CD8-positive, alpha-beta memory T cell (primary cell): ENCODE measurements around the gene NOXRED1. TPM values are rescaled to one million over a fixed set of nuclear protein-coding genes. Genes with fewer than 3 reads are reported as not detected.

ENCODE experiments used
- CTCF ChIA-PET: fragments of 350-600 bp; sonication (Branson Sonifier 250); formaldehyde crosslinking; loops from one replicate; lab custom pipeline; 2021; ENCODE audit warnings: antibody characterized with exemption; lab: Charles Lee
- POLR2A ChIA-PET: fragments of 350-600 bp; sonication (Branson Sonifier 250); formaldehyde crosslinking; loops from one replicate; lab custom pipeline; 2021; ENCODE audit warnings: antibody characterized with exemption; lab: Charles Lee
- DNase-seq, 5 donors: peaks; one replicate each; pipeline versions ENCODE4 v3.0.0 to v3.0.0-alpha.2; 2020 to 2022; ENCODE audit warnings: mixed read lengths in 1 of 5
- H3K27ac ChIP-seq: one replicate; pipeline ENCODE4 v1.7.0; 2013; ENCODE audit warnings: low read depth, mild to moderate bottlenecking, low read length, moderate library complexity
- H3K27me3 ChIP-seq: 2 replicates; pipeline ENCODE4 v1.7.0; 2013; ENCODE audit warnings: low read length, mild to moderate bottlenecking; ENCODE audit not compliant: insufficient read depth, poor library complexity, severe bottlenecking
- H3K36me3 ChIP-seq: 2 replicates; pipeline ENCODE4 v1.7.0; 2013; ENCODE audit warnings: mild to moderate bottlenecking, low read length, moderate library complexity; ENCODE audit not compliant: insufficient read depth
- H3K4me1 ChIP-seq: 2 replicates; pipeline ENCODE4 v1.7.0; 2013; ENCODE audit warnings: mild to moderate bottlenecking, low read length, moderate library complexity; ENCODE audit not compliant: insufficient read depth
- H3K4me3 ChIP-seq: 2 replicates; pipeline ENCODE4 v1.7.0; 2013; ENCODE audit warnings: mild to moderate bottlenecking, low read length
- H3K9me3 ChIP-seq: 2 replicates; pipeline ENCODE4 v1.7.0; 2013; ENCODE audit warnings: mild to moderate bottlenecking, low read length
- H3K27ac Mint-ChIP-seq, 8 donors: one replicate each; pipeline ENCODE4 v1.8.0; 2020 to 2021; ENCODE audit warnings: mixed read lengths in 8 of 8, mild to moderate bottlenecking in 6 of 8, inconsistent platforms in 3 of 8, moderate library complexity in 3 of 8
- H3K27me3 Mint-ChIP-seq, 2 donors: one replicate each; pipeline ENCODE4 v1.8.0; 2020 to 2021; ENCODE audit warnings: mixed read lengths in 2 of 2, mild to moderate bottlenecking in 1 of 2, moderate library complexity in 1 of 2
- H3K36me3 Mint-ChIP-seq, 3 donors: one replicate each; pipeline ENCODE4 v1.8.0; 2020 to 2021; ENCODE audit warnings: mixed read lengths in 3 of 3, inconsistent platforms in 1 of 3, mild to moderate bottlenecking in 1 of 3
- H3K4me1 Mint-ChIP-seq, 3 donors: one replicate each; pipeline ENCODE4 v1.8.0; 2020 to 2021; ENCODE audit warnings: mixed read lengths in 3 of 3, inconsistent platforms in 1 of 3, mild to moderate bottlenecking in 1 of 3
- H3K4me3 Mint-ChIP-seq, 7 donors: one replicate each; pipeline ENCODE4 v1.8.0; 2020 to 2021; ENCODE audit warnings: mixed read lengths in 7 of 7, mild to moderate bottlenecking in 6 of 7, moderate library complexity in 4 of 7, inconsistent platforms in 2 of 7
- H3K9me3 Mint-ChIP-seq, 5 donors: one replicate each; pipeline ENCODE4 v1.8.0; 2020 to 2022; ENCODE audit warnings: mixed read lengths in 5 of 5, mild to moderate bottlenecking in 3 of 5, moderate library complexity in 2 of 5, inconsistent platforms in 1 of 5
- polyA plus RNA-seq: library from polyadenylated mRNA; unstranded; fragments of 300-500 nt; fragmentation: Illumina TruSeq; gene quantifications from one replicate; pipeline ENCODE4 v1.2.3, GENCODE V29; 2021
- total RNA-seq, 2 experiments: library from RNA; stranded (reverse); gene quantifications; one replicate each; pipeline ENCODE4 v1.2.3, GENCODE V29; 2021

The NOXRED1 gene
- total and polyA plus RNA-seq, 3 experiments from 2014 or later: 0.40 to 0.42 TPM; not detected in 1

DNA sequence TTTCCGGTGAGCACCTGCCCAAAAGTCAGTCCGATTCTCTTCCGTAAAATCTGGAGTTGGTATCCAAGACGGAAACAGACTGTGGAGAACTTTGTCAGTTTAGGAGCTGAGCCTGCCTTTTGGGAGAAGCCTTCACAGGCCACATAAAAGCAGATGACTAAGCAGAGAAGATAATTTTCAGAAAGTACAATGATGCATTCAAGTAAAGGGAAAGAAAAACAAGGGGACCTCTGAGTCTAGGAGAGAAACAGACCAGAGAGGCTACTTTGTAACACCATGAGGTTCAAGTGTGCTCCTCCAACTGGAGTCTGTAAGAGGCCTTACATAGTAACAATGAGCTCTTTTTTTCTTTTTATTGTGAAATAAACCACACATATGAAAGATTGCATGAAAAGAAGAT, 67.5 kb downstream of the NOXRED1 start:
- no peaks in the 10 kb centered on the region for H3K9me3 ChIP-seq
- DNase-seq: no peak
- Mint-ChIP-seq H3K9me3 (no peaks in the 10 kb centered on the region), H3K4me3 (no peak overlapping the region), H3K27ac (no peak overlapping the region), H3K27me3 (no peaks in the 10 kb centered on the region), H3K36me3 (peaks cover 0 to 6% (median 4%) of the 10 kb centered on the region in 3 donors), H3K4me1 (peaks cover 0 to 4% (median 2%) of the 10 kb centered on the region in 3 donors)
- no peak overlapping the region for H3K4me3 ChIP-seq
- no peaks in the 10 kb centered on the region for H3K36me3 ChIP-seq
- no peak overlapping the region for H3K27ac ChIP-seq
- POLR2A ChIA-PET: no interaction called here
- no peaks in the 10 kb centered on the region for H3K27me3 ChIP-seq
- CTCF ChIA-PET: no interaction called here
- no peaks in the 10 kb centered on the region for H3K4me1 ChIP-seq

DNA sequence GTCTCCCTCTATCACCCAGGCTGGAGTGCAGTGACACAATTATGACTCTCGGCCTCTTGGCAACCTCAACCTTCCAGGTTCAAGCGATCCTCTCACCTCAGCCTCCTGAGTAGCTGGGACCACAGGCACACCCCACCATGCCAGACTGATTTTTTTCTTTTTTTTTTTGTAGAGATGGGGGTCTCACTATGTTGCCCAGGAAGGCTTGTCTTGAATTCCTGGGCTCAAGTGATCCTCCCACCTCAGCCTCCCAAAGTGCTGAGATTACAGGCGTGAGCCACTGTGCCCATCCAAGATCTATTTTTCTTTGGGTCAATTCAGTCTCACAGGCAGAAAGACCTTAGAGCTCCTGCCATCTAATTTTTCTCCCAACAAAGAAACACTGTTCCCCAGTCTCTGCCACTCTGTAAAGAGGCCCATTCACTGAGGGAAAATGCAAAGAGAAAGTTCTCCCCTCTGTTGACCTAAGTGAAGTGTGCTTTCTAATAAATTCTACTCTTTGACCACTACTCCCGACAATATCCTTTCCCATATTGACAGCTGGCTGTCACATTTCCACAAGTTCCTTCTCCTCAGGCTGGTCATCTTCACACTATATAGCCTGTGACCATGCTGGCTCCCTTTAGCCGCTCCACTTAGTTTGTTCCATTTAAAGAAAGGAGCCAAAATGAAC, 69.7 kb downstream of the NOXRED1 start:
- H3K27ac Mint-ChIP-seq: peak overlapping the region in 1 of 8 donors; percentile 1
- CTCF ChIA-PET: no interaction called here
- Histone ChIP-seq H3K36me3 (peaks cover 4% of the 10 kb centered on the region), H3K27me3 (no peaks in the 10 kb centered on the region), H3K9me3 (no peaks in the 10 kb centered on the region), H3K27ac (no peak overlapping the region), H3K4me3 (no peak overlapping the region), H3K4me1 (no peaks in the 10 kb centered on the region)
- no peaks in the 10 kb centered on the region for H3K9me3 Mint-ChIP-seq
- H3K36me3 Mint-ChIP-seq: peaks cover 6 to 25% (median 12%) of the 10 kb centered on the region in 3 donors
- H3K4me1 Mint-ChIP-seq: peaks cover 0 to 3% (median 0%) of the 10 kb centered on the region in 3 donors
- no peaks in the 10 kb centered on the region for H3K27me3 Mint-ChIP-seq
- DNase-seq: no peak
- no peak overlapping the region for H3K4me3 Mint-ChIP-seq
- POLR2A ChIA-PET: no interaction called here

DNA sequence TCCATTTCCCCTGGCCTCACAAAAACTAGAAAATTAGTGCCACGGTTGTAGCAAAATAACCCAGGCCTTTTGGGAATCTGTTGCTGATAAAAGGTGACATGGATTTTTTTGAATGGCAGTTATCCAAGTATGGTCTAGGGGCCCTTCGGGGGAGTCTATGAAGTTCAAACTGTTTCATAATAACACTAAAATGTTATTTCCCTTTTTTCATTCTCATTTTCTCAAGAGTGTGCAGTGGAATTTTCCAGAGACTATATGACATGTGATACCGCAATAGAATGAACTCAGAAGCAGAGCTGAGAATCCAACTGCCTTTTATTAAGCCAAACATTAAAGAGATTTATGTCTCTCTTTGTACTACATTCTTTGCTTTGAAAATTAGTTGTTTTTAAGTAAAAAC, 75.6 kb downstream of the NOXRED1 start:
- CTCF ChIA-PET: no interaction called here
- H3K9me3 Mint-ChIP-seq: no peaks in the 10 kb centered on the region
- H3K36me3 Mint-ChIP-seq: peaks cover 11 to 55% (median 23%) of the 10 kb centered on the region in 3 donors
- no peak overlapping the region for H3K27ac Mint-ChIP-seq
- no peak overlapping the region for H3K4me3 Mint-ChIP-seq
- Histone ChIP-seq H3K9me3 (no peaks in the 10 kb centered on the region), H3K4me1 (no peaks in the 10 kb centered on the region), H3K36me3 (peaks cover 4% of the 10 kb centered on the region), H3K4me3 (no peak overlapping the region), H3K27ac (no peak overlapping the region), H3K27me3 (no peaks in the 10 kb centered on the region)
- POLR2A ChIA-PET: no interaction called here
- no peak for DNase-seq
- no peaks in the 10 kb centered on the region for H3K27me3 Mint-ChIP-seq
- peaks cover 0 to 1% (median 0%) of the 10 kb centered on the region in 3 donors for H3K4me1 Mint-ChIP-seq

DNA sequence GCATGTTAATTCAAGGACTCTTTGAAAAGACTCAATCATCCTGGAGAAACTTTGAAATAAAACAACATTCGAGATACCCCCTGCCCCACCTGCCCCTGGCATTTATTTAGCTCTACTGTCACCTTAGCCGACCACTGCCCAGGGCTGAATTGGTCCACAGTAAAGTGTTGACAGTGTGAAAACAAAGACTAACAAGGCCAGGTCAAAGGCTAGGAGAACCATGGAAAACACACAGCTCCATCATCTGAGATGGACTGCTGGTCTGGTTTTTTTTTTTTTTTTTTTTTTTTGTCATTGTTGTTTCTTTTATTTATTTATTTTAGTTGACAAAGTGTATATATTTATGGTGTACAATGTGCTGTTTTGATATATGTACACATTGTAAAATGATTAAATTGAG, 76.8 kb downstream of the NOXRED1 start:
- H3K27ac Mint-ChIP-seq: peak overlapping the region in 1 of 8 donors; percentile 92
- ChIA-PET CTCF (no interaction called here), POLR2A (no interaction called here)
- Histone ChIP-seq H3K27ac (no peak overlapping the region), H3K4me3 (no peak overlapping the region), H3K9me3 (no peaks in the 10 kb centered on the region), H3K27me3 (no peaks in the 10 kb centered on the region), H3K4me1 (no peaks in the 10 kb centered on the region), H3K36me3 (peaks cover 4% of the 10 kb centered on the region)
- H3K36me3 Mint-ChIP-seq: peaks cover 11 to 65% (median 27%) of the 10 kb centered on the region in 3 donors
- peaks cover 0 to 1% (median 0%) of the 10 kb centered on the region in 3 donors for H3K4me1 Mint-ChIP-seq
- DNase-seq: no peak
- H3K9me3 Mint-ChIP-seq: no peaks in the 10 kb centered on the region
- no peak overlapping the region for H3K4me3 Mint-ChIP-seq
- no peaks in the 10 kb centered on the region for H3K27me3 Mint-ChIP-seq

DNA sequence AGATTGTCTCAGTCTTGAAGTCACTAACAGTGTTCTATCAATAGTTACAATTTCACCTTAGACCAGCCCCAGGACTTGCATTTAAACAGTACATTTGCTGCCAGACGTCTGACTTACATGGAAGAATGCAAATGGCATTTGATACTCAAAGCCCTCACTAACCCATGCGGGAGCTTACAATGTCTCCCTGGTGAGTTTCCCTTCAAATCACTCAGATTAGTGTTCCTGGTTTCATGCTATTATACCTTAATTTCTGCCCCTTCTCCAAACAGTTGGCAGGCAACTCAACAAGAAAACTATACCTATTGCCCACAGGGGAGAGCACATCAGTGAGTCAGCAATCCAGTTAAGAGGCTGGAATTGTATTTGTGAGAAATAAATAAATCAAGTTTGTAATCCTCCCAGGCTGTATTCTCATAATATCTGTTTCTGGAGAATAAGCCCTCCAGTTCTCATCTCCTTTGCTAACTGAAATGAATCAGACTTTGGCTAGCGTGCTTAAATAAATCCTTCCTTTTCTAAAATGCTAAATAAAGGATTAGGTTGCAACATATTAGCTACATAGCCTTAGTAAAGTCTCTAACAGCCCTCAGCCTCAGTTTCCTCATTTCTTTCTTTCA, 78.8 kb downstream of the NOXRED1 start:
- Histone ChIP-seq H3K27ac (no peak overlapping the region), H3K27me3 (no peaks in the 10 kb centered on the region), H3K9me3 (no peaks in the 10 kb centered on the region), H3K36me3 (peaks cover 5% of the 10 kb centered on the region), H3K4me1 (no peaks in the 10 kb centered on the region), H3K4me3 (no peak overlapping the region)
- Mint-ChIP-seq H3K36me3 (peaks cover 15 to 67% (median 29%) of the 10 kb centered on the region in 3 donors), H3K4me1 (no peaks in the 10 kb centered on the region), H3K27me3 (no peaks in the 10 kb centered on the region), H3K9me3 (no peaks in the 10 kb centered on the region), H3K27ac (peak overlapping the region in 2 of 8 donors; percentile 10 to 27), H3K4me3 (no peak overlapping the region)
- CTCF ChIA-PET: no interaction called here
- DNase-seq: no peak
- POLR2A ChIA-PET: no interaction called here

Other genes with a start within 250 kb of the NOXRED1 start
- under 1 TPM; 0.64 to 0.68 TPM for gene TMEM63C, start 241.7 kb downstream of the NOXRED1 start, total RNA-seq
- 0.28 TPM for gene TMEM63C, start 241.7 kb downstream of the NOXRED1 start, polyA plus RNA-seq
- gene NGB, start 152.3 kb downstream of the NOXRED1 start, total RNA-seq: not detected
- gene NGB, start 152.3 kb downstream of the NOXRED1 start, polyA plus RNA-seq: not detected
- 10 to 100 TPM; 19.0 to 21.6 TPM for gene POMT2, start 102.6 kb downstream of the NOXRED1 start, total RNA-seq
- 1.7 TPM for gene POMT2, start 102.6 kb downstream of the NOXRED1 start, polyA plus RNA-seq
- 10 to 100 TPM; 16.8 to 20.1 TPM for gene GSTZ1, start 102.5 kb downstream of the NOXRED1 start, total RNA-seq
- gene GSTZ1, start 102.5 kb downstream of the NOXRED1 start, polyA plus RNA-seq: 5.4 TPM
- 10 to 100 TPM; 20.9 to 22.2 TPM for gene TMED8, start 46.4 kb downstream of the NOXRED1 start, total RNA-seq
- 3.2 TPM for gene TMED8, start 46.4 kb downstream of the NOXRED1 start, polyA plus RNA-seq
- gene SAMD15, start 46.1 kb downstream of the NOXRED1 start, total RNA-seq: 1 to 10 TPM in 1 of 2 experiments, under 1 TPM in 1; 0.83 to 1.0 TPM
- gene SAMD15, start 46.1 kb downstream of the NOXRED1 start, polyA plus RNA-seq: 0.08 TPM
- gene VIPAS39, start 34.1 kb upstream of the NOXRED1 start, total RNA-seq: 10 to 100 TPM; 18.7 to 19.6 TPM
- gene VIPAS39, start 34.1 kb upstream of the NOXRED1 start, polyA plus RNA-seq: 9.8 TPM
- 100 to 1,000 TPM; 307 to 324 TPM for gene AHSA1, start 34.6 kb upstream of the NOXRED1 start, total RNA-seq
- 134 TPM for gene AHSA1, start 34.6 kb upstream of the NOXRED1 start, polyA plus RNA-seq
- gene ISM2, start 75.3 kb upstream of the NOXRED1 start, total RNA-seq: not detected
- gene ISM2, start 75.3 kb upstream of the NOXRED1 start, polyA plus RNA-seq: not detected
- gene SPTLC2, start 193.1 kb upstream of the NOXRED1 start, total RNA-seq: 10 to 100 TPM; 24.1 to 27.5 TPM
- 15.6 TPM for gene SPTLC2, start 193.1 kb upstream of the NOXRED1 start, polyA plus RNA-seq